Liver (tissue), 9 donors: ENCODE measurements around the gene BHLHA15. TPM values are rescaled to one million over a fixed set of nuclear protein-coding genes. Genes with fewer than 3 reads are reported as not detected.

ENCODE experiments used
- DNase-seq: peaks from one replicate; pipeline ENCODE4 v3.0.0-alpha.2; 2017; ENCODE audit warnings: low spot score
- H3K27ac ChIP-seq, 2 donors: one replicate each; pipeline ENCODE4 v1.7.0; 2013; ENCODE audit warnings: inconsistent platforms in 2 of 2, low read length in 2 of 2, control low read depth in 1 of 2, low read depth in 1 of 2, mild to moderate bottlenecking in 1 of 2
- H3K27me3 ChIP-seq, 4 donors: one replicate each; pipeline versions ENCODE4 v1.6.1 to v1.7.0; 2013; ENCODE audit warnings: low read length in 3 of 4, inconsistent platforms in 1 of 4, mild to moderate bottlenecking in 1 of 4, moderate library complexity in 1 of 4; ENCODE audit not compliant: control insufficient read depth in 4 of 4, insufficient read depth in 4 of 4
- H3K36me3 ChIP-seq, 4 donors: one replicate each; pipeline versions ENCODE4 v1.6.1 to v1.7.0; 2013; ENCODE audit warnings: low read length in 3 of 4, mild to moderate bottlenecking in 3 of 4, low read depth in 1 of 4, moderate library complexity in 1 of 4; ENCODE audit not compliant: control insufficient read depth in 4 of 4, insufficient read depth in 3 of 4
- H3K4me1 ChIP-seq, 4 donors: one replicate each; pipeline versions ENCODE4 v1.6.1 to v1.7.0; 2013; ENCODE audit warnings: low read length in 3 of 4, mild to moderate bottlenecking in 3 of 4, moderate library complexity in 1 of 4; ENCODE audit not compliant: control insufficient read depth in 4 of 4, insufficient read depth in 4 of 4
- H3K4me3 ChIP-seq, 3 donors: one replicate each; pipeline versions ENCODE4 v1.6.1 to v1.7.0; 2013; ENCODE audit warnings: low read length in 3 of 3, control low read depth in 1 of 3, low read depth in 1 of 3, mild to moderate bottlenecking in 1 of 3
- H3K9ac ChIP-seq, 2 donors: one replicate each; pipeline ENCODE4 v1.7.0; 2013; ENCODE audit warnings: low read length in 2 of 2, mild to moderate bottlenecking in 2 of 2, moderate library complexity in 2 of 2, control low read depth in 1 of 2, low read depth in 1 of 2
- H3K9me3 ChIP-seq, 4 donors: one replicate each; pipeline versions ENCODE4 v1.6.1 to v1.7.0; 2013; ENCODE audit warnings: low read length in 3 of 4; ENCODE audit not compliant: control insufficient read depth in 4 of 4
- ATF3 ChIP-seq: IDR thresholded peaks from 2 replicates; pipeline ENCODE4 v1.6.1; 2016; ENCODE audit warnings: antibody characterized with exemption
- CTCF ChIP-seq: fragments of 150-350 bp; IDR thresholded peaks from 2 replicates; pipeline ENCODE4 v1.5.1; 2017; ENCODE audit warnings: improper control_type of control experiment, low read depth, low read length; ENCODE audit not compliant: missing input control
- EGR1 ChIP-seq, 2 donors: IDR thresholded peaks; 2 replicates each; pipeline ENCODE4 v1.6.1; 2016 to 2018; ENCODE audit warnings: antibody characterized with exemption in 2 of 2, low read depth in 2 of 2
- FOXA1 ChIP-seq: IDR thresholded peaks from 2 replicates; pipeline ENCODE4 v1.6.1; 2016; ENCODE audit warnings: antibody characterized with exemption
- FOXA2 ChIP-seq: IDR thresholded peaks from 2 replicates; pipeline ENCODE4 v1.6.1; 2016; ENCODE audit warnings: antibody characterized with exemption
- GABPA ChIP-seq, 2 donors: IDR thresholded peaks in 1 of 2; conservative IDR thresholded peaks in 1 of 2; 2 replicates each; pipeline ENCODE4 v1.6.1; 2016; ENCODE audit warnings: antibody characterized with exemption in 2 of 2, mild to moderate bottlenecking in 1 of 2, moderate library complexity in 1 of 2
- HNF4A ChIP-seq, 2 donors: conservative IDR thresholded peaks; 2 replicates each; pipeline ENCODE4 v1.6.1; 2016; ENCODE audit warnings: antibody characterized with exemption in 2 of 2, mild to moderate bottlenecking in 2 of 2
- HNF4G ChIP-seq: IDR thresholded peaks from 2 replicates; pipeline ENCODE4 v1.6.1; 2016; ENCODE audit warnings: antibody characterized with exemption
- JUND ChIP-seq, 2 donors: IDR thresholded peaks; 2 replicates each; pipeline ENCODE4 v1.6.1; 2016; ENCODE audit warnings: antibody characterized with exemption in 2 of 2
- MAX ChIP-seq: IDR thresholded peaks from 2 replicates; pipeline ENCODE4 v1.6.1; 2016; ENCODE audit warnings: antibody characterized with exemption
- NR2F2 ChIP-seq: IDR thresholded peaks from 2 replicates; pipeline ENCODE4 v1.6.1; 2016; ENCODE audit warnings: antibody characterized with exemption
- RAD21 ChIP-seq, 2 donors: IDR thresholded peaks; 2 replicates each; pipeline ENCODE4 v1.6.1; 2016; ENCODE audit warnings: antibody characterized with exemption in 2 of 2, mild to moderate bottlenecking in 2 of 2
- REST ChIP-seq: IDR thresholded peaks from 2 replicates; pipeline ENCODE4 v1.6.1; 2016; ENCODE audit warnings: antibody characterized with exemption, mild to moderate bottlenecking
- RXRA ChIP-seq, 2 donors: IDR thresholded peaks; 2 replicates each; pipeline ENCODE4 v1.6.1; 2017 to 2018; ENCODE audit warnings: antibody characterized with exemption in 2 of 2, mild to moderate bottlenecking in 1 of 2
- SP1 ChIP-seq: IDR thresholded peaks from 2 replicates; pipeline ENCODE4 v1.6.1; 2018; ENCODE audit warnings: antibody characterized with exemption, mild to moderate bottlenecking
- TAF1 ChIP-seq: conservative IDR thresholded peaks from 2 replicates; pipeline ENCODE4 v1.6.1; 2016; ENCODE audit warnings: antibody characterized with exemption, mild to moderate bottlenecking
- YY1 ChIP-seq: IDR thresholded peaks from 2 replicates; pipeline ENCODE4 v1.6.1; 2016; ENCODE audit warnings: antibody characterized with exemption, mild to moderate bottlenecking
- ZBTB33 ChIP-seq: IDR thresholded peaks from 2 replicates; pipeline ENCODE4 v1.6.1; 2016; ENCODE audit warnings: antibody characterized with exemption
- WGBS: extraction: QIAGEN DNeasy Blood & Tissue Kit; methylation state at CpG from one replicate; pipeline ENCODE4 v1.1.7; 2013; 5-methylcytosine and 5-hydroxymethylcytosine counted together
- polyA plus RNA-seq, 2 donors: library from polyadenylated mRNA; stranded (reverse) in 1 of 2; unstranded in 1 of 2; fragments of 200-250 nt in 1 of 2; fragments of >200 nt in 1 of 2; fragmentation: Nextera tagmentation in 1 of 2; extraction: Ambion mirVana in 1 of 2; gene quantifications; one replicate each; pipeline versions ENCODE4 v1.2.1 to v1.2.3, GENCODE V29; 2013 to 2015
- total RNA-seq, 2 donors: library from RNA; depleted of rRNA; stranded (reverse); fragments of >200 nt; gene quantifications; one replicate each; pipeline ENCODE4 v1.2.3, GENCODE V29; 2014
- donor health status: healthy.
- donor health status: healthy.
- donor health status: healthy.
- donor health status: healthy.
- donor health status: healthy.

BHLHA15 gene
- total and polyA plus RNA-seq, 4 donors = 1.0 to 28.9 (median 7.6) TPM

GRCh38 chr7:98177553-98177952 is 33.7 kb upstream of the BHLHA15 start:
- Histone ChIP-seq H3K27me3 (no peaks in the 10 kb centered on the region), H3K9me3 (no peaks in the 10 kb centered on the region), H3K36me3 (peaks cover 0 to 9% (median 6%) of the 10 kb centered on the region in 4 donors), H3K9ac (no peak overlapping the region), H3K27ac (no peak overlapping the region), H3K4me1 (peaks cover 0 to 14% (median 6%) of the 10 kb centered on the region in 4 donors), H3K4me3 (no peak overlapping the region)
- DNase-seq = no peak
- WGBS = 96% methylated on average over 6 of the region's 6 CpGs
- TF ChIP-seq ATF3 = no peak
- no peak for TF ChIP-seq CTCF

GRCh38 chr7:98178321-98178720 is 32.9 kb upstream of the BHLHA15 start:
- 92% methylated on average over 16 of the region's 16 CpGs for WGBS
- Histone ChIP-seq H3K27me3 (no peaks in the 10 kb centered on the region), H3K27ac (no peak overlapping the region), H3K4me1 (peaks cover 0 to 9% (median 4%) of the 10 kb centered on the region in 4 donors), H3K4me3 (no peak overlapping the region), H3K9me3 (no peaks in the 10 kb centered on the region), H3K36me3 (peaks cover 0 to 9% (median 6%) of the 10 kb centered on the region in 4 donors), H3K9ac (no peak overlapping the region)
- no peak for DNase-seq
- TF ChIP-seq TAF1 (no peak), MAX (no peak), REST (no peak), ZBTB33 (no peak), EGR1 (IDR thresholded peaks at IDR 0.05; ENCODE audit: low read depth in 2 of 2) (no peak), YY1 (no peak), SP1 (no peak), ATF3 (no peak), CTCF (no peak), FOXA2 (no peak), RAD21 (IDR thresholded peaks at IDR 0.05) (no peak), HNF4G (no peak), JUND (IDR thresholded peaks at IDR 0.05) (no peak), FOXA1 (no peak), GABPA (IDR thresholded peaks at IDR 0.05 in 1 of 2, conservative IDR thresholded peaks at IDR 0.05 in 1 of 2) (no peak), NR2F2 (no peak), RXRA (IDR thresholded peaks at IDR 0.05) (no peak), HNF4A (conservative IDR thresholded peaks at IDR 0.05) (no peak)
